Activated B cell treated with CpG ODN at 0.5 μM for 24 hours (primary cell): ENCODE measurements around the gene NR1H4. TPM values are rescaled to one million over a fixed set of nuclear protein-coding genes. Genes with fewer than 3 reads are reported as not detected.

Experiments used
- ATAC-seq: fragments of 200-7000 bp; cut with Tn5 transposase; one replicate; pipeline ENCODE4 v1.10.0; 2021; ENCODE audit warnings: low read depth, mild to moderate bottlenecking, moderate library complexity
- CTCF ChIA-PET: fragments of 350-600 bp; sonication (Branson Sonifier 250); formaldehyde crosslinking; loops from one replicate; lab custom pipeline; 2021; ENCODE audit warnings: antibody characterized with exemption; lab: Charles Lee
- POLR2A ChIA-PET: fragments of 350-600 bp; sonication (Branson Sonifier 250); formaldehyde crosslinking; loops from one replicate; lab custom pipeline; 2021; ENCODE audit warnings: antibody characterized with exemption; lab: Charles Lee
- DNase-seq: peaks from one replicate; pipeline ENCODE4 v3.0.0; 2022
- H3K27ac Mint-ChIP-seq: one replicate; pipeline ENCODE4 v1.8.0; 2020; ENCODE audit warnings: mixed read lengths
- H3K27me3 Mint-ChIP-seq: one replicate; pipeline ENCODE4 v1.8.0; 2021; ENCODE audit warnings: mixed read lengths
- H3K36me3 Mint-ChIP-seq: one replicate; pipeline ENCODE4 v1.8.0; 2021; ENCODE audit warnings: low read depth, mixed read lengths
- H3K4me1 Mint-ChIP-seq: one replicate; pipeline ENCODE4 v1.8.0; 2021; ENCODE audit warnings: mixed read lengths
- H3K4me3 Mint-ChIP-seq: one replicate; pipeline ENCODE4 v1.8.0; 2020; ENCODE audit warnings: mild to moderate bottlenecking, mixed read lengths
- H3K9me3 Mint-ChIP-seq: one replicate; pipeline ENCODE4 v1.8.0; 2020; ENCODE audit warnings: mixed read lengths
- CTCF ChIP-seq: fragments of 200-600 bp; IDR thresholded peaks from one replicate; pipeline ENCODE4 v1.8.0; 2022; ENCODE audit warnings: antibody characterized with exemption, mild to moderate bottlenecking
- intact Hi-C: fragments of 100-400 bp; cut with micrococcal nuclease; formaldehyde crosslinking; loops from one replicate; pipeline ENCODE4 v1.15.1; 2024
- total RNA-seq: library from RNA; stranded (reverse); gene quantifications from 2 replicates; pipeline ENCODE4 v1.2.3, GENCODE V29; 2022

NR1H4 gene
- total RNA-seq, 1 donor from 2014 or later: not detected

- no peaks in the 10 kb centered on the region for H3K36me3 Mint-ChIP-seq
- CTCF ChIA-PET: no interaction called here
- H3K9me3 Mint-ChIP-seq: no peaks in the 10 kb centered on the region
- DNase-seq: no peak
- TF ChIP-seq CTCF: no peak
- POLR2A ChIA-PET: no interaction called here
- no peak for ATAC-seq
- intact Hi-C loops: no loop called here
- H3K4me3 Mint-ChIP-seq: no peak overlapping the region
- H3K4me1 Mint-ChIP-seq: no peaks in the 10 kb centered on the region
- H3K27ac Mint-ChIP-seq: no peak overlapping the region
- peaks cover 7% of the 10 kb centered on the region for H3K27me3 Mint-ChIP-seq
Measured at GRCh38 chr12:100476013-100476751, 2.5 kb downstream of the NR1H4 start.

GRCh38 chr12:100481021-100481420, 7.4 kb downstream of the NR1H4 start:
- intact Hi-C loops: no loop called here
- H3K9me3 Mint-ChIP-seq: no peaks in the 10 kb centered on the region
- no peaks in the 10 kb centered on the region for H3K36me3 Mint-ChIP-seq
- ChIA-PET CTCF (no interaction called here), POLR2A (no interaction called here)
- no peak overlapping the region for H3K4me3 Mint-ChIP-seq
- no peak for ATAC-seq
- H3K27ac Mint-ChIP-seq: no peak overlapping the region
- H3K4me1 Mint-ChIP-seq: no peaks in the 10 kb centered on the region
- DNase-seq: no peak
- TF ChIP-seq CTCF: no peak
- peaks cover 1% of the 10 kb centered on the region for H3K27me3 Mint-ChIP-seq

- CTCF ChIA-PET: no interaction called here
- DNase-seq (no peak), ATAC-seq (no peak)
- POLR2A ChIA-PET: no interaction called here
- Mint-ChIP-seq H3K27ac (no peak overlapping the region), H3K4me1 (no peaks in the 10 kb centered on the region), H3K36me3 (no peaks in the 10 kb centered on the region), H3K27me3 (no peaks in the 10 kb centered on the region), H3K9me3 (peaks cover 2% of the 10 kb centered on the region), H3K4me3 (no peak overlapping the region)
- intact Hi-C loops: no loop called here
- TF ChIP-seq CTCF: no peak
Measured at GRCh38 chr12:100484183-100484886, 10.7 kb downstream of the NR1H4 start.

- POLR2A ChIA-PET: no interaction called here
- Mint-ChIP-seq H3K36me3 (no peaks in the 10 kb centered on the region), H3K4me1 (no peaks in the 10 kb centered on the region), H3K4me3 (no peak overlapping the region), H3K9me3 (peaks cover 2% of the 10 kb centered on the region), H3K27me3 (no peaks in the 10 kb centered on the region), H3K27ac (no peak overlapping the region)
- CTCF ChIA-PET: no interaction called here
- intact Hi-C loops: no loop called here
- DNase-seq (no peak), ATAC-seq (no peak)
- TF ChIP-seq CTCF: no peak
Measured at GRCh38 chr12:100484891-100485471, 11.3 kb downstream of the NR1H4 start.

- DNase-seq (no peak), ATAC-seq (no peak)
- POLR2A ChIA-PET: no interaction called here
- no peak for TF ChIP-seq CTCF
- Mint-ChIP-seq H3K4me1 (no peaks in the 10 kb centered on the region), H3K36me3 (no peaks in the 10 kb centered on the region), H3K27me3 (no peaks in the 10 kb centered on the region), H3K4me3 (no peak overlapping the region), H3K9me3 (peaks cover 2% of the 10 kb centered on the region), H3K27ac (no peak overlapping the region)
- intact Hi-C loops: no loop called here
- CTCF ChIA-PET: no interaction called here
Measured at GRCh38 chr12:100485983-100486382, 12.3 kb downstream of the NR1H4 start.
